ENCODE results near the gene ARHGAP44.

Gene ARHGAP44

DNA sequence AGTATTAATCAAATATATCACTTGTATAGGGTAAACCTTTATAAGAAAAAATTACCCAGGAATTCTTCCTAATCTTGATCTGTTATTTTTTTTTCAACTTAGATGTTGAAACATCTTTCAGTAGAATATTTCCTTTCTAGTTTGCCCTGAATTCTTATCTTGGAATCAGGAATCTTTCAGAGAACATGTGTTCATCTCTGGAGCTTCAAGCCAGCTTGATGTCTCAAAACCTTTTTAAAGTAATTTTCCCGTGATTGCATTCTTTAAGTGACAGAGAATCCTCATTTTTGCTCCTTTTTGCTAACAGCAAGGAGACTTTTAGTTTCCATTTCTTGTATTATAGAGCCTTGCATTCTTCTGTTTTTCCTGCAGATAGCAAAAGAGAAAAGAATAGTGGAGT is 137.7 kb downstream of the ARHGAP44 start:
- DNase-seq (ENCODE audit: low read depth) = no peak
- TF ChIP-seq, protein P1, sequence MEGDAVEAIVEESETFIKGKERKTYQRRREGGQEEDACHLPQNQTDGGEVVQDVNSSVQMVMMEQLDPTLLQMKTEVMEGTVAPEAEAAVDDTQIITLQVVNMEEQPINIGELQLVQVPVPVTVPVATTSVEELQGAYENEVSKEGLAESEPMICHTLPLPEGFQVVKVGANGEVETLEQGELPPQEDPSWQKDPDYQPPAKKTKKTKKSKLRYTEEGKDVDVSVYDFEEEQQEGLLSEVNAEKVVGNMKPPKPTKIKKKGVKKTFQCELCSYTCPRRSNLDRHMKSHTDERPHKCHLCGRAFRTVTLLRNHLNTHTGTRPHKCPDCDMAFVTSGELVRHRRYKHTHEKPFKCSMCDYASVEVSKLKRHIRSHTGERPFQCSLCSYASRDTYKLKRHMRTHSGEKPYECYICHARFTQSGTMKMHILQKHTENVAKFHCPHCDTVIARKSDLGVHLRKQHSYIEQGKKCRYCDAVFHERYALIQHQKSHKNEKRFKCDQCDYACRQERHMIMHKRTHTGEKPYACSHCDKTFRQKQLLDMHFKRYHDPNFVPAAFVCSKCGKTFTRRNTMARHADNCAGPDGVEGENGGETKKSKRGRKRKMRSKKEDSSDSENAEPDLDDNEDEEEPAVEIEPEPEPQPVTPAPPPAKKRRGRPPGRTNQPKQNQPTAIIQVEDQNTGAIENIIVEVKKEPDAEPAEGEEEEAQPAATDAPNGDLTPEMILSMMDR (IDR thresholded peaks at IDR 0.05; ENCODE audit: control insufficient read depth, extremely low read depth, insufficient read depth) = no peak
- H3K4me3 ChIP-seq (ENCODE audit: low read depth, low read length) = no peak overlapping the region

DNA sequence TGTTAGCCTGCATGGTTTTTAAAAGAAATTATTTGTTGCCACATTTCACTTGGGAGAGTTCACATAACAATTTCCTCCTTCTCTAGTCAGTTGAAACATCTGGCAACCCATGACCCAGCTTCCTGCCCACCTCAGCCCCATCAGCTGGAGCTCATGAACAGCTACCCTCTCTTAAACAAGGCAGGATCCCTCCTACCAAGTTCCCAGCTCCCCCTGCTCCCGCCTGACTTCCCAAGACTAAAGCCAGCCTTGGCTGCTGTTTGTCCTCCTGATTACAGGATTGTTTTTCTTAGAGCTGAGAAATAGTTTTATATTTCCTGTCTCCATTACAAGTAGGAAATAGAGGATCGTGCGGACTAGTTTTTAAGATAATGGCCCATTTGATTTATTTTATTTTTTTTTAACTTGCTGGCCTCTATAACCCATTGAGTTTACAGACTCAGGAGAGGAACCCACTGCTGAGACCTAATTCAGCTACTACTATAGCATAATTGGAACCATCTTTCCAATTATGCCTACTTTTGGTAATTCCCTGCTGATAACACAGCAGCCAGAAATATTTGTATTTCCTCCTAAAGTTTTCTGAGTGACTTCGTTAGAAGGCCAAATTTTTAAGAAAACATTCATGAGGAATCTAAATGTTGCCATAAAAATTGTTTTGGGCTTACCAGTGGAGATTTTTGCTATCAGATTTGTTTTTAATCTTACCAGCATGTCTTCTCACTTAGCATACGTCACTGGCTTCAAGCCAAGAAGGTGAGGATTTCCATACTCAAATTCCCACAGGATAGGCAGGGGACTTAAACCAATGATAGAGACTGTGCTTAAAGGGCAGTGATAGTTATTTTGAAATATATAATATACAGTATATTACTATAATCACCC is 138.5 kb downstream of the ARHGAP44 start:
- H3K4me3 ChIP-seq (ENCODE audit: low read depth, low read length) = no peak overlapping the region
- TF ChIP-seq, protein P1 (IDR thresholded peaks at IDR 0.05; ENCODE audit: control insufficient read depth, extremely low read depth, insufficient read depth) = no peak
- DNase-seq (ENCODE audit: low read depth) = no peak

DNA sequence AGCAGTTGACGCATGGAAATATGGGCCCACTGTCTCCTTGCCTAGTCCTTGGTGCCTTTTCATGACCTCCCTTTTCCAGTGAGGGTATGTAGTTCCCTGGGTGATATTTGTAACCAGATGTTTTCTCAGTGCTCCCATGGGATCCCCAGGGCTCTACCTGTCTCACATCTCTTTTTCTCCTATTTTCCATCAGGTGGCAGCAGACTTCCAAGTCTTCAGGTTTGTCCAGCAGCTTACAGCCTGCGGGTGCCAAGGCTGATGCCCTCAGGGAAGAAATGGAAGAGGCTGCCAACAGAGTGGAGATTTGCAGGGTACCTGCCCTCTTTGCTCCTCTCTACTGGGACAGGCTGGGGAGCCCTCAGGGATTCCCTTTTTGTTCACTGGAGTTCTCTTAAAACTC is 139.4 kb downstream of the ARHGAP44 start:
- TF ChIP-seq, protein P1 (IDR thresholded peaks at IDR 0.05; ENCODE audit: control insufficient read depth, extremely low read depth, insufficient read depth) = peak; percentile 69
- no peak overlapping the region for H3K4me3 ChIP-seq (ENCODE audit: low read depth, low read length)
- DNase-seq (ENCODE audit: low read depth) = peak; percentile 22

DNA sequence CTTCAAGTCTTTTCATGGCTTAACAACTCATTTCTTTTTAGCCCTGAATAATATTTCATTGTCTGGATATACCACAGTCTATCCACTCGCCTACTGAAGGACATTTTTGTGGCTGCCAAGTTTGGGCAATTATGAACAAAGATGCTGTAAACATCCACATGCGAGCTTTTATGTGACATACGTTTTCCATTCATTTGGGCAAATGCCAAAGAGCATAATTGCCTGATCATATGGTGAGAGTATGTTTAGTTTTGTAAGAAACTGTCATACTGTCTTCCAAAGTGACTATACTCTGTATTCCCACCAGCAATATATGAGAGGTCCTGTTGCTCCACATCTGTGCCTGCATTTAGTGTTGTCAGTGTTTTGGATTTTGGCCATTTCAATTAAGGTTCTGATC is 147.2 kb downstream of the ARHGAP44 start:
- TF ChIP-seq, protein P1 (IDR thresholded peaks at IDR 0.05; ENCODE audit: control insufficient read depth, extremely low read depth, insufficient read depth) = no peak
- no peak overlapping the region for H3K4me3 ChIP-seq (ENCODE audit: low read depth, low read length)
- no peak for DNase-seq (ENCODE audit: low read depth)

DNA sequence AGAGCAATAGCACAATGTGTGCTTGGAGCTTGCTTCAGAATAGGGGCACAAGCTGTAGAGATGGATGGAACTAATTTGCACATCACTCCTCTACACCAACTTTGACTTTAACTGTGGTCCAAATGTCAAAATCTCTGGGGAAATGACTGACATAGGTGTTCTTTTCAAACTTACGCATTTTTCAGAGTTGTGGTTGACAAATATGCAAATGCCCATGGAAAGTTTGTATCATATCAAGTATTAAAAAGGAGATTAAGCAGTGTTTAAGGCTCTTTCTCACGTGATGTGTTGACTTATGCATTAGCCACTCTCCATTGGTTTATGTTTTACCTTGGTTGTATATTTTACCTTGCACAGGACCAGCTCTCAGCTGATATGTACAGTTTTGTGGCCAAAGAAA is 151.4 kb downstream of the ARHGAP44 start:
- no peak overlapping the region for H3K4me3 ChIP-seq (ENCODE audit: low read depth, low read length)
- TF ChIP-seq, protein P1 (IDR thresholded peaks at IDR 0.05; ENCODE audit: control insufficient read depth, extremely low read depth, insufficient read depth) = no peak
- no peak for DNase-seq (ENCODE audit: low read depth)

DNA sequence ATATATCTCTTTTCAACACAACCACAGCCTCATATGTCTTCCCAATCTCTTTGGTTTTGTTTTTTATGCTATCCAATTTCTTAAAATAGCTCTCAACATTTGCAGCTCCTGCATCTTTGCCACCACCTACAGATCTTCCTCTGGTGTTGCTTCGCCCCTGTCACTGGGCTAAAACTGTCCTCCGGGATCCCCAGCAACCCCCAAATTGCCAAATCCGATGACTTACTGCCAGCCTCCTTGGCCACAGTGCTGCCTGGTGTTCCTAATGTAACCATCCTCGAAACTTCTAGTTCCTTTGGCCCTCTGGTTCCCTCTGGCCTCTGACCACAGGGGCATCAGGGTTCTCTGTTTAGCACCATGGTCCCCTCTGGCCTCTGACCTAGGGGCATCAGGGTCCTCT is 157.7 kb downstream of the ARHGAP44 start:
- H3K4me3 ChIP-seq (ENCODE audit: low read depth, low read length) = no peak overlapping the region
- no peak for DNase-seq (ENCODE audit: low read depth)
- TF ChIP-seq, protein P1 (IDR thresholded peaks at IDR 0.05; ENCODE audit: control insufficient read depth, extremely low read depth, insufficient read depth) = no peak

DNA sequence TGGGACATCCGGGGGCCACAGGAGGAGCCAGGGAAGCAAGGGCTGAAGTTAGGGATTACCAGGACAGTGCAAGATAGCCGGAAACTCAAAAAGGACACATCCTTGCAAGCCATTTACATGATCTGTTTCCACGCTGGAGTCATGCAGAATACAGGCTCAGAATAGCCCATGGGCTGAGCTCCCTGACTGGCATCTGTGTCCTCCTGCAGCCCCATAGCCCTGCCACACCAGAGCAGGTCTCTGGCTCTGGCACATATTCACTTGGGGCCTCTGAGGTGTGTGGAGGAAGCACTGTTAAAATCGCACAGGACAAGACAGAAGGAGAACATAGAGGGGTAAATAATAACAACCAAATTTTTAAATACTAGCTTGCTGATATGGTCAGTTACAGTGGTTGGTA is 162.7 kb downstream of the ARHGAP44 start:
- DNase-seq (ENCODE audit: low read depth) = no peak
- no peak overlapping the region for H3K4me3 ChIP-seq (ENCODE audit: low read depth, low read length)
- TF ChIP-seq, protein P1 (IDR thresholded peaks at IDR 0.05; ENCODE audit: control insufficient read depth, extremely low read depth, insufficient read depth) = no peak
